CD8-positive, alpha-beta memory T cell (primary cell): Measurements from ENCODE around the gene PCSK4. TPM values are rescaled to one million over a fixed set of nuclear protein-coding genes. Genes with fewer than 3 reads are reported as not detected.

ENCODE experiments used
- CTCF ChIA-PET: fragments of 350-600 bp; sonication (Branson Sonifier 250); formaldehyde crosslinking; loops from one replicate; lab custom pipeline; 2021; ENCODE audit warnings: antibody characterized with exemption; lab: Charles Lee
- POLR2A ChIA-PET: fragments of 350-600 bp; sonication (Branson Sonifier 250); formaldehyde crosslinking; loops from one replicate; lab custom pipeline; 2021; ENCODE audit warnings: antibody characterized with exemption; lab: Charles Lee
- DNase-seq, 5 donors: peaks; one replicate each; pipeline versions ENCODE4 v3.0.0 to v3.0.0-alpha.2; 2020 to 2022; ENCODE audit warnings: mixed read lengths in 1 of 5
- H3K27ac ChIP-seq: one replicate; pipeline ENCODE4 v1.7.0; 2013; ENCODE audit warnings: low read depth, mild to moderate bottlenecking, low read length, moderate library complexity
- H3K27me3 ChIP-seq: 2 replicates; pipeline ENCODE4 v1.7.0; 2013; ENCODE audit warnings: low read length, mild to moderate bottlenecking; ENCODE audit not compliant: insufficient read depth, poor library complexity, severe bottlenecking
- H3K36me3 ChIP-seq: 2 replicates; pipeline ENCODE4 v1.7.0; 2013; ENCODE audit warnings: mild to moderate bottlenecking, low read length, moderate library complexity; ENCODE audit not compliant: insufficient read depth
- H3K4me1 ChIP-seq: 2 replicates; pipeline ENCODE4 v1.7.0; 2013; ENCODE audit warnings: mild to moderate bottlenecking, low read length, moderate library complexity; ENCODE audit not compliant: insufficient read depth
- H3K4me3 ChIP-seq: 2 replicates; pipeline ENCODE4 v1.7.0; 2013; ENCODE audit warnings: mild to moderate bottlenecking, low read length
- H3K9me3 ChIP-seq: 2 replicates; pipeline ENCODE4 v1.7.0; 2013; ENCODE audit warnings: mild to moderate bottlenecking, low read length
- H3K27ac Mint-ChIP-seq, 8 donors: one replicate each; pipeline ENCODE4 v1.8.0; 2020 to 2021; ENCODE audit warnings: mixed read lengths in 8 of 8, mild to moderate bottlenecking in 6 of 8, inconsistent platforms in 3 of 8, moderate library complexity in 3 of 8
- H3K27me3 Mint-ChIP-seq, 2 donors: one replicate each; pipeline ENCODE4 v1.8.0; 2020 to 2021; ENCODE audit warnings: mixed read lengths in 2 of 2, mild to moderate bottlenecking in 1 of 2, moderate library complexity in 1 of 2
- H3K36me3 Mint-ChIP-seq, 3 donors: one replicate each; pipeline ENCODE4 v1.8.0; 2020 to 2021; ENCODE audit warnings: mixed read lengths in 3 of 3, inconsistent platforms in 1 of 3, mild to moderate bottlenecking in 1 of 3
- H3K4me1 Mint-ChIP-seq, 3 donors: one replicate each; pipeline ENCODE4 v1.8.0; 2020 to 2021; ENCODE audit warnings: mixed read lengths in 3 of 3, inconsistent platforms in 1 of 3, mild to moderate bottlenecking in 1 of 3
- H3K4me3 Mint-ChIP-seq, 7 donors: one replicate each; pipeline ENCODE4 v1.8.0; 2020 to 2021; ENCODE audit warnings: mixed read lengths in 7 of 7, mild to moderate bottlenecking in 6 of 7, moderate library complexity in 4 of 7, inconsistent platforms in 2 of 7
- H3K9me3 Mint-ChIP-seq, 5 donors: one replicate each; pipeline ENCODE4 v1.8.0; 2020 to 2022; ENCODE audit warnings: mixed read lengths in 5 of 5, mild to moderate bottlenecking in 3 of 5, moderate library complexity in 2 of 5, inconsistent platforms in 1 of 5
- polyA plus RNA-seq: library from polyadenylated mRNA; unstranded; fragments of 300-500 nt; fragmentation: Illumina TruSeq; gene quantifications from one replicate; pipeline ENCODE4 v1.2.3, GENCODE V29; 2021
- total RNA-seq, 2 experiments: library from RNA; stranded (reverse); gene quantifications; one replicate each; pipeline ENCODE4 v1.2.3, GENCODE V29; 2021

PCSK4 gene
- total and polyA plus RNA-seq, 3 experiments from 2014 or later = 1.0 to 1.3 (median 1.0) TPM

- peak in 1 of 5 donors; percentile 12 for DNase-seq
- no peak overlapping the region for H3K27ac ChIP-seq
- Mint-ChIP-seq H3K36me3 (peaks cover 0 to 6% (median 0%) of the 10 kb centered on the region in 3 donors), H3K27ac (no peak overlapping the region), H3K4me1 (peaks cover 5 to 25% (median 9%) of the 10 kb centered on the region in 3 donors), H3K27me3 (peaks cover 0 to 2% of the 10 kb centered on the region in 2 donors), H3K9me3 (no peaks in the 10 kb centered on the region), H3K4me3 (peak overlapping the region; percentile 41 to 80 (median 60))
- peaks cover 22% of the 10 kb centered on the region for H3K27me3 ChIP-seq
- peaks cover 30% of the 10 kb centered on the region for H3K4me1 ChIP-seq
- H3K9me3 ChIP-seq = no peaks in the 10 kb centered on the region
- no peaks in the 10 kb centered on the region for H3K36me3 ChIP-seq
- POLR2A ChIA-PET = interaction anchor here (1.6 to 1.8 kb wide), 2 partner anchors 20 to 26 kb away, joined by 4 to 5 read pairs; partner anchors contain the start of gene REEP6
- H3K4me3 ChIP-seq = peak overlapping the region; percentile 61
- CTCF ChIA-PET = interaction anchor here (1.1 to 2.3 kb wide), 6 partner anchors 16 to 201 kb away, joined by 3 to 12 read pairs (median 4); partner anchors contain the start of gene ADAMTSL5
These were observed 19.1 kb downstream of the PCSK4 start for GRCh38 chr19:1471010-1471514.

- H3K27ac Mint-ChIP-seq = no peak overlapping the region
These were observed 19.7 kb downstream of the PCSK4 start for GRCh38 chr19:1470305-1471009.

GRCh38 chr19:1470055-1470304 is 20.2 kb downstream of the PCSK4 start:
- Mint-ChIP-seq H3K9me3 (no peaks in the 10 kb centered on the region), H3K27me3 (peaks cover 0 to 2% of the 10 kb centered on the region in 2 donors), H3K4me1 (peaks cover 5 to 25% (median 9%) of the 10 kb centered on the region in 3 donors), H3K27ac (peak overlapping the region in 1 of 8 donors; percentile 60), H3K4me3 (peak overlapping the region; percentile 57 to 87 (median 73)), H3K36me3 (peaks cover 0 to 3% (median 0%) of the 10 kb centered on the region in 3 donors)
- no peaks in the 10 kb centered on the region for H3K36me3 ChIP-seq
- H3K27me3 ChIP-seq = peaks cover 22% of the 10 kb centered on the region
- peaks cover 30% of the 10 kb centered on the region for H3K4me1 ChIP-seq
- CTCF ChIA-PET = no interaction called here
- POLR2A ChIA-PET = interaction anchor here (0.6 to 1.8 kb wide), 4 partner anchors 9 to 379 kb away, joined by 3 to 5 read pairs (median 4); partner anchors contain the start of genes C19orf25 and REEP6
- no peak overlapping the region for H3K27ac ChIP-seq
- H3K9me3 ChIP-seq = no peaks in the 10 kb centered on the region
- no peak overlapping the region for H3K4me3 ChIP-seq
- DNase-seq = no peak

More at GRCh38 chr19:1470305-1471009, 19.7 kb downstream of the PCSK4 start:
- peak; percentile 52 to 79 (median 53) for DNase-seq
- H3K4me3 ChIP-seq = peak overlapping the region; percentile 61
- H3K36me3 Mint-ChIP-seq = peaks cover 0 to 3% (median 0%) of the 10 kb centered on the region in 3 donors
- H3K27me3 ChIP-seq = peaks cover 22% of the 10 kb centered on the region
- peaks cover 30% of the 10 kb centered on the region for H3K4me1 ChIP-seq
- POLR2A ChIA-PET = interaction anchor here (0.6 to 1.8 kb wide), 4 partner anchors 9 to 378 kb away, joined by 3 to 5 read pairs (median 4); partner anchors contain the start of genes C19orf25 and REEP6
- no peaks in the 10 kb centered on the region for H3K9me3 ChIP-seq
- H3K4me3 Mint-ChIP-seq = peak overlapping the region; percentile 57 to 87 (median 73)
- no peak overlapping the region for H3K27ac ChIP-seq
- no peaks in the 10 kb centered on the region for H3K36me3 ChIP-seq
- H3K9me3 Mint-ChIP-seq = no peaks in the 10 kb centered on the region
- CTCF ChIA-PET = interaction anchor here (1.1 to 2.3 kb wide), 3 partner anchors 23 to 42 kb away, joined by 3 to 12 read pairs (median 5); partner anchors contain the start of gene ADAMTSL5
- H3K4me1 Mint-ChIP-seq = peaks cover 5 to 25% (median 9%) of the 10 kb centered on the region in 3 donors
- peaks cover 0 to 2% of the 10 kb centered on the region in 2 donors for H3K27me3 Mint-ChIP-seq

- Mint-ChIP-seq H3K36me3 (peaks cover 0 to under 1% (median 0%) of the 10 kb centered on the region in 3 donors), H3K4me3 (peak overlapping the region in 1 of 7 donors; percentile 80), H3K4me1 (peaks cover 5 to 25% (median 9%) of the 10 kb centered on the region in 3 donors), H3K9me3 (no peaks in the 10 kb centered on the region), H3K27me3 (peaks cover 0 to 2% of the 10 kb centered on the region in 2 donors), H3K27ac (no peak overlapping the region)
- ChIA-PET CTCF (no interaction called here), POLR2A (interaction anchor here (0.7 to 1.6 kb wide), 2 partner anchors 21 kb away, joined by 3 to 4 read pairs; partner anchors contain the start of gene REEP6)
- H3K9me3 ChIP-seq = no peaks in the 10 kb centered on the region
- DNase-seq = no peak
- peaks cover 30% of the 10 kb centered on the region for H3K4me1 ChIP-seq
- H3K4me3 ChIP-seq = no peak overlapping the region
- H3K36me3 ChIP-seq = no peaks in the 10 kb centered on the region
- H3K27me3 ChIP-seq = peaks cover 22% of the 10 kb centered on the region
- no peak overlapping the region for H3K27ac ChIP-seq
These were observed 20.7 kb downstream of the PCSK4 start for GRCh38 chr19:1469255-1470054.

- Mint-ChIP-seq H3K9me3 (no peaks in the 10 kb centered on the region), H3K4me3 (peak overlapping the region in 5 of 7 donors; percentile 41 to 78 (median 46)), H3K27me3 (peaks cover 0 to 2% of the 10 kb centered on the region in 2 donors), H3K36me3 (no peaks in the 10 kb centered on the region), H3K4me1 (peaks cover 5 to 25% (median 9%) of the 10 kb centered on the region in 3 donors), H3K27ac (no peak overlapping the region)
- ChIA-PET CTCF (no interaction called here), POLR2A (interaction anchor here (0.6 to 0.7 kb wide), 2 partner anchors 22 to 41 kb away, joined by 3 to 6 read pairs; partner anchors contain the start of gene REEP6)
- H3K9me3 ChIP-seq = no peaks in the 10 kb centered on the region
- no peak for DNase-seq
- peaks cover 22% of the 10 kb centered on the region for H3K27me3 ChIP-seq
- H3K4me1 ChIP-seq = peaks cover 30% of the 10 kb centered on the region
- H3K4me3 ChIP-seq = no peak overlapping the region
- H3K27ac ChIP-seq = no peak overlapping the region
- H3K36me3 ChIP-seq = no peaks in the 10 kb centered on the region
These were observed 21.3 kb downstream of the PCSK4 start for GRCh38 chr19:1468821-1469254.

GRCh38 chr19:1468274-1468820 is 21.8 kb downstream of the PCSK4 start:
- no peak overlapping the region for H3K27ac ChIP-seq
- CTCF ChIA-PET = no interaction called here
- Mint-ChIP-seq H3K27ac (no peak overlapping the region), H3K36me3 (no peaks in the 10 kb centered on the region), H3K4me3 (peak overlapping the region in 5 of 7 donors; percentile 41 to 80 (median 52)), H3K9me3 (no peaks in the 10 kb centered on the region), H3K4me1 (peaks cover 5 to 25% (median 9%) of the 10 kb centered on the region in 3 donors), H3K27me3 (peaks cover 0 to 2% of the 10 kb centered on the region in 2 donors)
- peaks cover 22% of the 10 kb centered on the region for H3K27me3 ChIP-seq
- H3K9me3 ChIP-seq = no peaks in the 10 kb centered on the region
- no peaks in the 10 kb centered on the region for H3K36me3 ChIP-seq
- no peak overlapping the region for H3K4me3 ChIP-seq
- H3K4me1 ChIP-seq = peaks cover 30% of the 10 kb centered on the region
- no peak for DNase-seq
- POLR2A ChIA-PET = interaction anchor here (0.6 to 0.7 kb wide), 2 partner anchors 22 to 41 kb away, joined by 3 to 6 read pairs; partner anchors contain the start of gene REEP6
